Panc1 (cell line): ENCODE measurements around the gene OVOL3. TPM values are rescaled to one million over a fixed set of nuclear protein-coding genes. Genes with fewer than 3 reads are reported as not detected.

Source experiments
- ATAC-seq: fragments of 200-7000 bp; cut with Tn5 transposase; 2 replicates; pipeline ENCODE4 v1.9.1; 2020; ENCODE audit warnings: mild to moderate bottlenecking, moderate library complexity
- BruUV-seq: library from RNA; stranded (reverse); fragments of 400-500 nt; replicated peaks from 2 replicates; lab custom pipeline; 2021; lab: Mats Ljungman, UMichigan
- CTCF ChIA-PET: fragments of 300-600 bp; sonication (Branson Sonifier 250); formaldehyde crosslinking; loops from one replicate; lab custom pipeline; 2022; ENCODE audit warnings: antibody characterized with exemption; lab: Charles Lee
- POLR2A ChIA-PET: fragments of 300-600 bp; sonication (Branson Sonifier 250); formaldehyde crosslinking; loops from one replicate; lab custom pipeline; 2022; ENCODE audit warnings: antibody characterized with exemption; lab: Charles Lee
- DNase-seq: peaks from one replicate; pipeline ENCODE4 v3.0.0-alpha.2; 2010; ENCODE audit warnings: low read depth, low spot score
- H3K27ac ChIP-seq: 2 replicates; pipeline ENCODE4 v1.5.1; 2011; ENCODE audit warnings: mild to moderate bottlenecking, low read length, inconsistent platforms
- H3K27me3 ChIP-seq: fragments of 200-500 bp; sonication (Bioruptor generic); 2 replicates; pipeline ENCODE4 v1.6.0; 2014; ENCODE audit warnings: low read length, inconsistent platforms; ENCODE audit not compliant: control insufficient read depth, insufficient read depth
- H3K36me3 ChIP-seq: fragments of 200-500 bp; sonication (Bioruptor generic); 2 replicates; pipeline ENCODE4 v1.5.1; 2014; ENCODE audit warnings: inconsistent platforms, mild to moderate bottlenecking, low read length, moderate library complexity; ENCODE audit not compliant: control insufficient read depth, insufficient read depth
- H3K4me1 ChIP-seq: 2 replicates; pipeline ENCODE4 v1.5.1; 2011; ENCODE audit warnings: inconsistent platforms, mild to moderate bottlenecking, low read length, moderate library complexity; ENCODE audit not compliant: control insufficient read depth, insufficient read depth
- H3K4me3 ChIP-seq, 2 experiments: 2 replicates each; pipeline ENCODE4 v1.5.1; 2011 to 2012; ENCODE audit warnings: low read depth in 2 of 2, low read length in 2 of 2, mild to moderate bottlenecking in 2 of 2, inconsistent platforms in 1 of 2, moderate library complexity in 1 of 2
- H3K9me3 ChIP-seq: fragments of 200-500 bp; sonication (Bioruptor generic); 2 replicates; pipeline ENCODE4 v1.5.1; 2014; ENCODE audit warnings: low read depth, mild to moderate bottlenecking, inconsistent platforms, low read length, moderate library complexity; ENCODE audit not compliant: control insufficient read depth, insufficient read depth
- POLR2AphosphoS5 ChIP-seq: IDR thresholded peaks from 2 replicates; pipeline ENCODE4 v1.6.1; 2012; ENCODE audit warnings: mild to moderate bottlenecking, low read depth, low read length, moderate library complexity
- SIN3A ChIP-seq: IDR thresholded peaks from 2 replicates; pipeline ENCODE4 v1.6.1; 2012; ENCODE audit warnings: low read depth, mild to moderate bottlenecking, low read length, moderate library complexity, borderline replicate concordance; ENCODE audit not compliant: insufficient read depth
- TCF7L2 ChIP-seq: IDR thresholded peaks from 2 replicates; pipeline ENCODE4 v1.6.1; 2011; ENCODE audit warnings: mild to moderate bottlenecking, low read depth, low read length, inconsistent platforms
- in situ Hi-C: cut with HindIII; loops from 2 replicates; pipeline ENCODE4 v1.10.0; 2016; ENCODE audit warnings: low sequenced_read_pairs, low pct_unique_long_range_greater_than_20kb
- intact Hi-C: fragments of 100-400 bp; cut with micrococcal nuclease; formaldehyde crosslinking; loops from one replicate; pipeline ENCODE4 v1.10.0; 2022; ENCODE audit not compliant: unreplicated experiment
- total RNA-seq: library from RNA; stranded (reverse); gene quantifications from one replicate; pipeline ENCODE4 v1.2.1, GENCODE V29; 2021; ENCODE audit not compliant: unreplicated experiment
- TF ChIP-seq, protein P1 (sequence below), 2 experiments: IDR thresholded peaks; 2 replicates each; pipeline ENCODE4 v1.6.1; 2011 to 2012; ENCODE audit warnings: low read depth in 2 of 2, control low read depth in 1 of 2, low read length in 1 of 2, mild to moderate bottlenecking in 1 of 2, moderate library complexity in 1 of 2; ENCODE audit not compliant: insufficient read depth in 1 of 2
- TF ChIP-seq, protein P2 (sequence below): fragments of 450-650 bp; IDR thresholded peaks from 2 replicates; pipeline ENCODE4 v1.5.1; 2017; ENCODE audit warnings: mild to moderate bottlenecking

The OVOL3 gene
- total RNA-seq, 1 experiment from 2014 or later, result 0.44 TPM

DNA sequence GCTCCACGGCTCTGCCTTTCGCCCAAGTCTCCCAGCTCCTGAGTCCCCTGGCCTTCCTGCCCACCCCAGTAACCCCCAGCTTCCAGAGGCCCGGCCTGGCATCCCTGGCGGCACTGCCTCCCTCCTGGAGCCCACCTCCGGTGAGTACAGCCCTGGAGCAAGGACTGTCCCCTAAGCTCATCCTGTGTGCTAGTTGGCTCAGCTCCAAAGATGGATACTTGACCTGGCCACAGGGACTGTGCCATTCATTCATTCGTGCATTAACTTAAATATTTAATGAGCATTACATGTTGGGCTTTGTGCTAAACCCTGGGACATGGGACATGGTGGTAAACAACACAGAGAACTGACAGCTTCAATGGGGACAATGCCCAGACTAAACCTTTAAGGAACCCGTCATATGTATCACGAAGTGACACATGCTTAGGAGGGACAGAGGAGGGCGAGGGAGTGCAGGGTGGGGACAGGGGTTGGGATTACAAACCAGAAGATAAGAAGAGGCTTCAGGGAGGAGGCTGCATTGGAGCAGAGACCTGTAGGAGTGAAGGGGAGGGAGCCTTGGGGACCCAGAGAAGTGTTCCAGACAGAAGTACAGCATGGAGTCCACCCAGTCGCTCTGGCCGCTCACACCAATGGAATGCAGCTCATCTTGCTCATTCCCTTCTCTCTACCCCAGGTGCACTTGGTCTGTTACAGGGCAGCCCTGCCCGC, 6.9 kb upstream of the OVOL3 start:
- intact Hi-C loops, result no loop called here
- Histone ChIP-seq H3K27ac (no peak overlapping the region), H3K4me1 (no peaks in the 10 kb centered on the region), H3K27me3 (no peaks in the 10 kb centered on the region), H3K9me3 (no peaks in the 10 kb centered on the region), H3K36me3 (peaks cover 6% of the 10 kb centered on the region; the same call in 1 of the 2 replicates), H3K4me3 (no peak overlapping the region)
- TF ChIP-seq, protein P1, sequence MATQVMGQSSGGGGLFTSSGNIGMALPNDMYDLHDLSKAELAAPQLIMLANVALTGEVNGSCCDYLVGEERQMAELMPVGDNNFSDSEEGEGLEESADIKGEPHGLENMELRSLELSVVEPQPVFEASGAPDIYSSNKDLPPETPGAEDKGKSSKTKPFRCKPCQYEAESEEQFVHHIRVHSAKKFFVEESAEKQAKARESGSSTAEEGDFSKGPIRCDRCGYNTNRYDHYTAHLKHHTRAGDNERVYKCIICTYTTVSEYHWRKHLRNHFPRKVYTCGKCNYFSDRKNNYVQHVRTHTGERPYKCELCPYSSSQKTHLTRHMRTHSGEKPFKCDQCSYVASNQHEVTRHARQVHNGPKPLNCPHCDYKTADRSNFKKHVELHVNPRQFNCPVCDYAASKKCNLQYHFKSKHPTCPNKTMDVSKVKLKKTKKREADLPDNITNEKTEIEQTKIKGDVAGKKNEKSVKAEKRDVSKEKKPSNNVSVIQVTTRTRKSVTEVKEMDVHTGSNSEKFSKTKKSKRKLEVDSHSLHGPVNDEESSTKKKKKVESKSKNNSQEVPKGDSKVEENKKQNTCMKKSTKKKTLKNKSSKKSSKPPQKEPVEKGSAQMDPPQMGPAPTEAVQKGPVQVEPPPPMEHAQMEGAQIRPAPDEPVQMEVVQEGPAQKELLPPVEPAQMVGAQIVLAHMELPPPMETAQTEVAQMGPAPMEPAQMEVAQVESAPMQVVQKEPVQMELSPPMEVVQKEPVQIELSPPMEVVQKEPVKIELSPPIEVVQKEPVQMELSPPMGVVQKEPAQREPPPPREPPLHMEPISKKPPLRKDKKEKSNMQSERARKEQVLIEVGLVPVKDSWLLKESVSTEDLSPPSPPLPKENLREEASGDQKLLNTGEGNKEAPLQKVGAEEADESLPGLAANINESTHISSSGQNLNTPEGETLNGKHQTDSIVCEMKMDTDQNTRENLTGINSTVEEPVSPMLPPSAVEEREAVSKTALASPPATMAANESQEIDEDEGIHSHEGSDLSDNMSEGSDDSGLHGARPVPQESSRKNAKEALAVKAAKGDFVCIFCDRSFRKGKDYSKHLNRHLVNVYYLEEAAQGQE (IDR thresholded peaks at IDR 0.05; ENCODE audit: insufficient read depth in 1 of 2, low read depth in 2 of 2, low read length in 1 of 2), result no peak
- TF ChIP-seq POLR2AphosphoS5, result peak; percentile 7; the same call in 1 of the 2 replicates
- ChIA-PET POLR2A (interaction anchor here (0.6 kb wide), 1 partner anchor 11 kb away, joined by 4 read pairs; the partner anchor contains the start of gene TBCB), CTCF (no interaction called here)
- no TSS peak for BruUV-seq
- DNase-seq, result no peak
- ATAC-seq, result peak; percentile 18; the same call in 1 of the 2 replicates
- in situ Hi-C loops, result no loop called here

DNA sequence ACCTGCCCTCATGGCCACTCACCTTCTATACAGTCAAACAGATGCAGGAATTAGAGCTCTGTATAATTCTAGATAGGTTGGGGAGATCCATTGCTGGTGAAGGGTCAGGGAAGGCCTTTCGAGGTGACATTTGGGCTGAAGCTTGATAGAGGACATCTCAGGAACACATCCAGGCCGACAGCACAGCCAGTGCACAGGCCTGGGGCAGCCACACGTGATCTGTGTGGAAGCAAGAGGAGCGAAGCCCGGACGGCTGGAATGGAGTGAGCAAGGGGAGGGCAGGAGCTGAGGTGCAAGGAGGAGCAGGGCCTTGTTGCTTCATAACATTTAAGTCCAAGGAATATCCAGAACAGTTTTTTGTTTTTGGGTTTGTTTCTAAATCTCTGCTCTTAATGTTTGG, 4.5 kb upstream of the OVOL3 start:
- H3K27ac ChIP-seq, result no peak overlapping the region
- H3K4me3 ChIP-seq, result no peak overlapping the region
- 0 out of 2 replicates have a peak, but pooled peaks cover 2% of the 10 kb centered on the region for H3K36me3 ChIP-seq
- ChIA-PET POLR2A (interaction anchor here (0.6 to 0.8 kb wide), 2 partner anchors 11 to 50 kb away, joined by 3 to 13 read pairs; no protein-coding TSS in a partner anchor), CTCF (no interaction called here)
- BruUV-seq, result no TSS peak
- TF ChIP-seq, protein P1 (IDR thresholded peaks at IDR 0.05; ENCODE audit: insufficient read depth in 1 of 2, low read depth in 2 of 2, low read length in 1 of 2), result no peak
- no peak for TF ChIP-seq TCF7L2
- no peak for TF ChIP-seq SIN3A
- TF ChIP-seq POLR2AphosphoS5, result no peak
- TF ChIP-seq, protein P2, sequence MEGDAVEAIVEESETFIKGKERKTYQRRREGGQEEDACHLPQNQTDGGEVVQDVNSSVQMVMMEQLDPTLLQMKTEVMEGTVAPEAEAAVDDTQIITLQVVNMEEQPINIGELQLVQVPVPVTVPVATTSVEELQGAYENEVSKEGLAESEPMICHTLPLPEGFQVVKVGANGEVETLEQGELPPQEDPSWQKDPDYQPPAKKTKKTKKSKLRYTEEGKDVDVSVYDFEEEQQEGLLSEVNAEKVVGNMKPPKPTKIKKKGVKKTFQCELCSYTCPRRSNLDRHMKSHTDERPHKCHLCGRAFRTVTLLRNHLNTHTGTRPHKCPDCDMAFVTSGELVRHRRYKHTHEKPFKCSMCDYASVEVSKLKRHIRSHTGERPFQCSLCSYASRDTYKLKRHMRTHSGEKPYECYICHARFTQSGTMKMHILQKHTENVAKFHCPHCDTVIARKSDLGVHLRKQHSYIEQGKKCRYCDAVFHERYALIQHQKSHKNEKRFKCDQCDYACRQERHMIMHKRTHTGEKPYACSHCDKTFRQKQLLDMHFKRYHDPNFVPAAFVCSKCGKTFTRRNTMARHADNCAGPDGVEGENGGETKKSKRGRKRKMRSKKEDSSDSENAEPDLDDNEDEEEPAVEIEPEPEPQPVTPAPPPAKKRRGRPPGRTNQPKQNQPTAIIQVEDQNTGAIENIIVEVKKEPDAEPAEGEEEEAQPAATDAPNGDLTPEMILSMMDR, result no peak
- no peaks in the 10 kb centered on the region for H3K27me3 ChIP-seq
- ATAC-seq (no peak), DNase-seq (no peak)
- H3K4me1 ChIP-seq, result no peaks in the 10 kb centered on the region
- intact Hi-C loops, result no loop called here
- no peaks in the 10 kb centered on the region for H3K9me3 ChIP-seq
- in situ Hi-C loops, result no loop called here
